WTC11 (cell line): ENCODE data around the gene PRKAG2.

Experiments
- CREB1 ChIP-seq: sonication (generic); formaldehyde crosslinking; IDR thresholded peaks from 2 replicates; pipeline ENCODE4 v1.8.0; 2023; ENCODE audit warnings: mild to moderate bottlenecking, missing genetic modification reagents
- CTCF ChIP-seq: fragments of 200-600 bp; IDR thresholded peaks from 2 replicates; pipeline ENCODE4 v1.8.0; 2022; ENCODE audit warnings: antibody characterized with exemption
- JAZF1 ChIP-seq: fragments of 250-450 bp; sonication (Bioruptor Pico); IDR thresholded peaks from 2 replicates; pipeline ENCODE4 v1.9.0; 2021; ENCODE audit warnings: moderate library complexity, mild to moderate bottlenecking, inconsistent platforms
- MXD4 ChIP-seq: fragments of 250-450 bp; sonication (Bioruptor Pico); IDR thresholded peaks from 2 replicates; pipeline ENCODE4 v1.8.0; 2021; ENCODE audit warnings: mild to moderate bottlenecking, moderate library complexity, borderline replicate concordance
- PREB ChIP-seq: sonication (generic); formaldehyde crosslinking; IDR thresholded peaks from 2 replicates; pipeline ENCODE4 v1.8.1; 2022; ENCODE audit warnings: mild to moderate bottlenecking, missing genetic modification reagents, moderate library complexity, borderline replicate concordance
- SMAD3 ChIP-seq: sonication (generic); formaldehyde crosslinking; IDR thresholded peaks from 2 replicates; pipeline ENCODE4 v1.8.0; 2022; ENCODE audit warnings: missing genetic modification reagents, mild to moderate bottlenecking, borderline replicate concordance

- TF ChIP-seq JAZF1 (CRISPR knock-in tag) (no peak), SMAD3 (no peak), CTCF (no peak), PREB (CRISPR knock-in tag) (no peak), MXD4 (CRISPR knock-in tag) (no peak), CREB1 (CRISPR knock-in tag) (no peak)
Observed at GRCh38 chr7:151615784-151616183, 261.1 kb downstream of the PRKAG2 start.
